ENCODE measurements around the gene TMTC2.

DNA sequence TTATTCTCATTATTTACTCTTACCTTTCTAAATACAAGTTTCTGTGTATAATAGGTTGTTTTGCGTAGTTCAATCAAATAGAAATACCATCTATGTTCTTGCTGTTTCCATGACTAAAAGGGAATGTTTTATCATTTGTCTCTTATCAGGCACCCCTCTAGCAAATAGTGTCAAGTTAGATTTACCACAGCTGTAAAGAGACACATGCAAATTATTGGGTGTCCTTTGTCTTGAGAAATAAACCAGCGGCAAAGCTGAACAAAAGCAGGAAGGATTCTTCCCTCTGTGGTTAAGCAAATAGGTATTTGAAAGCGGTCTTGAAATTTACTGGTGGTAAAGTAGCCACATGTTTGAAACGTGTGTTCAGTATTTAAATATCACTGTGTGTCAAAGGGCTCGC lies 405.9 kb downstream of the TMTC2 start:
- TF ChIP-seq, protein P1, sequence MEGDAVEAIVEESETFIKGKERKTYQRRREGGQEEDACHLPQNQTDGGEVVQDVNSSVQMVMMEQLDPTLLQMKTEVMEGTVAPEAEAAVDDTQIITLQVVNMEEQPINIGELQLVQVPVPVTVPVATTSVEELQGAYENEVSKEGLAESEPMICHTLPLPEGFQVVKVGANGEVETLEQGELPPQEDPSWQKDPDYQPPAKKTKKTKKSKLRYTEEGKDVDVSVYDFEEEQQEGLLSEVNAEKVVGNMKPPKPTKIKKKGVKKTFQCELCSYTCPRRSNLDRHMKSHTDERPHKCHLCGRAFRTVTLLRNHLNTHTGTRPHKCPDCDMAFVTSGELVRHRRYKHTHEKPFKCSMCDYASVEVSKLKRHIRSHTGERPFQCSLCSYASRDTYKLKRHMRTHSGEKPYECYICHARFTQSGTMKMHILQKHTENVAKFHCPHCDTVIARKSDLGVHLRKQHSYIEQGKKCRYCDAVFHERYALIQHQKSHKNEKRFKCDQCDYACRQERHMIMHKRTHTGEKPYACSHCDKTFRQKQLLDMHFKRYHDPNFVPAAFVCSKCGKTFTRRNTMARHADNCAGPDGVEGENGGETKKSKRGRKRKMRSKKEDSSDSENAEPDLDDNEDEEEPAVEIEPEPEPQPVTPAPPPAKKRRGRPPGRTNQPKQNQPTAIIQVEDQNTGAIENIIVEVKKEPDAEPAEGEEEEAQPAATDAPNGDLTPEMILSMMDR (IDR thresholded peaks at IDR 0.05; ENCODE audit: low read length): no peak
- TF ChIP-seq EZH2 (IDR thresholded peaks at IDR 0.05; ENCODE audit: borderline replicate concordance, low read length): no peak
